GM18907 (cell line): Measurements from ENCODE around the gene GSN.

Experiments
- ATAC-seq: cut with Tn5 transposase; IDR thresholded peaks from one replicate; pipeline ENCODE4 v1.9.1; 2021; ENCODE audit warnings: mild to moderate bottlenecking, moderate library complexity; ENCODE audit not compliant: unreplicated experiment

GSN gene

GRCh38 chr9:121242959-121243346 is 25.0 kb upstream of the GSN start:
- no peak for ATAC-seq

DNA sequence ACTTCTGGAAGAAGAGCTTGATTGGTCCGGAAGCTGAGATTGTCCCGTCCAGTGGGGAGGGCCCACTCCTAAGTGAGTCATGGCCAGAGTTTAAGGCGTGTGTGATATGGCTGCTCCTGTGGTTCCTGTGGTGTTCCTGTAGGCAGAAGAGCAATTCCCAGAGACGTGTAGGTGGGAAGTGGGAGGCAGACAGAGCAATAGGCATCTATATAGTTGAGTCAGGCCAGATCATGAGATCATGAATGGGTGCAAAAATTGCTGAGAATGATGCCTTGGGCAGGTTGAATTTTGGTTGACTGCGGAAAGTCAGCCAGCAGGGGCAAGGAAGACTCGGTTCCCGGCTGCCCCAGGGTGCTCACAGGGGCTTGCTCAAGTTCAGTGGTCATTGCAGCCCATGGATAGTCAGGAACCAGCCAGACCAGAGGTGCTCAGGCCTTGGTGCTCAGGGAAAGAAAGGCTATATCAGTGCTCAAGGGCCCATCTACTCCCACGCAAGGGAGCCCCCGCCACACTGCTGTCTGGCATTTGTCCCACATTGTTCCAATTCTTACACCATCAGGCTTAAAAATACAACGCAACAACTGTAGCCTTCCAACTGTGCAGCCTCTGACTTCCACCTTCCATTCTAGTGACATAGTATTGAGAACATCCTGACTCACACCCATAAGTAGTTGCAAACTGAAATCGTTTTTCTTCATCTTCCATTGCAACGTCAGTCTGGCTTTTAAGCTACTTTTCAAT is 21.0 kb upstream of the GSN start:
- ATAC-seq: no peak

GRCh38 chr9:121249563-121249962 is 18.4 kb upstream of the GSN start:
- no peak for ATAC-seq

DNA sequence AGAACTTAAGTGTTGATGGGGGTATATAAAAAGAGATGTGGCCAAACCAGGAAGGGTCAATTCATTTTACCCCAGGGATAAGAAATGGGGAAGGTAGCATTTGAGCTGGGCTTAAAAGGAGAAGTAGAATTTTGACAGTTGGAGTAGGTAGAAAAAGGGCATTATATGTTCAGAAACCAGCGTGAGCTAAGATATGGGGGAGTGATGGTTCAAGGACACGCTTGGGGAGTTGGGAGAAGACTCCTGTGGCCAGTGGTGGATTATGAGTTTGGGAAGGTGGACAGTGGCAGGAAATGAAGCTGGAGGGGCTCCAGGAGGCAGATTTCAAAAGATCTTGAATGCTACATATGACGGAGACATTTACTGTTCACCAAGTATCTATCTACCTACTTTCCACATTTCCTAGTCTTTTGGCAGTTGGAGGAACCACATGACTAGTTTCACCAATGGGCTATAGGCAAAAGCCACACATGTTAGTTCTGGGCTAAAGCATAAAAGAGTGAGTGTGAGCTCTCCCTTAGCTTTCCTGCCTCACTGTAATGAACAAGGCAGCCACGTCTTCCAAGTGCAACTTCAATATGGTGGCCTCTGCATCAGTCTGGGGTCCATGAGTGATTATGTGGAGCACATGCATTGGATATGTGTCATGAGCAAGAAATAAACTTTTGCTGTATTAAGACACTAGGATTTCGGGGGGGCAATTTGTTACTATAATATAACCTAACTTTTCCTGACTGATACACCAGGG is 15.7 kb upstream of the GSN start:
- ATAC-seq: no peak

DNA sequence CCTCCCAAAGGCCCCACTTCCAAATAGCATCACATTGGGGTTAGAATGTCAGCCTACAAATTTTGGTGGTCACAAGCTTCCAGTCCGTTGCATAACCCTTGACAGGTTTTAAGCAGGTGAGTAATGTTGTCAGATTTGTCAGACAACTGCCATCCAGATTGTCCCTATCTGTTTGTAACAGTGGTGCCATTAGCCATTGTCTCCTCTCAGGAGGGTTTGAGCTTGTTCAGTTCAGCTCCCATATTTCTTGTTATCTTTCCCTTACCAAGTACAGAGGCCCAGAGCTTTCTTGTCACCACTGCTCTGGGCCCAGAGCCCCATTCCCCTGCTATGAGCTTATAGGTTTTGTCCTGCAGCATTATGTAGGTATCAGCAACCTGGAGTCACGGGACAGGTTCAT is 14.8 kb upstream of the GSN start:
- ATAC-seq: no peak

DNA sequence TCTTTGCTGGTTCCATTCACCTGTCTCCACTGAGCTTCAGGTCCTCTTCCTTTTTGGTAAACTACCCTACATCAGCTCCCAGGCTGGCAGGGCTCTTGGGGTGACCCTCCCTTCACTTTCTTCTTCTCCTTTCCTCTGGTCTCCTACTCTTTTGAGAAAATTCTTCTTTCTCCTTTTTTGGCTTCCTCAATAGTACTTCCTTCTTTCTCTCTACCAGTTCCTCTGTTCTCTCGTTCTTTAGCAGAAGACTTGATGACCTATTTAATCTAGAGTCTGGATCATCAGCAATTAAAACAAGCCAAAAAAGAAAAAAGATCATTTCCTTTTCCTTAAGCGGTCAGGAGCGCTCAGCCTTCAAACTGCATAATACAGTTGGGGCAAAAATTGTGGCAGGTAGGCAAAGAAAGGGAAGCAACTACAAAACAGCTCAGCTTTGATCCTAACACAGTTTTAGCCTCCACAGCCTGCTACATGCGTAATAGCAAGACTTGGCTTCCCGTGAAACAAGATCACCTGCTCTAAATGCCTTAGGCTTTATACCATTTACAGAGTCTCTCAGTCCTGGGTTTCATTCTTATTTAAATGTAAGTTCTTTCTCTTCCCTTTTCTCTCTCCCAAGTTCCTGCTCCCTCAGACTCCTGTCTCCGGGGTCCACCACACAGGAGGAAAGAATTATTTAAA is 14.0 kb upstream of the GSN start:
- no peak for ATAC-seq

- no peak for ATAC-seq
Observed at GRCh38 chr9:121259498-121259897, 8.5 kb upstream of the GSN start.

DNA sequence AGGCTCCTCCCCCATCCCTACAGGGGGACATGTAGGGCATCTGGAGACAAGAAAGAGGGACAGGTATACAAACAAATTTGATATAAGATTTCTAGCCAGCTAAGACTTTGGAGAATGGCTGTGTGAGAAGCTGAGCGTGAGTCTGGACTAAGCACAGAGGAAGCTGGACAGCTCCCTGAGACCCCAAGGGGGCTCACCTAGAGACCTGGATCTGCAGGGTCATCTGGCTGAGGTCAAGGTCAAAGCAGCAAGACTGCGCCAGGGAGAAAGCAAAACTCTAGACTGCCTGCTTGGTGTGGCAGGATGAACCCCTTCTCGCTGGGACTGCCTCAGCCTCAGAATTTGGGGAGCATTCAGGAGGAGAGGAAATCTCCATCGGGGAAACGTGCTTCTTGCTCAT is 8.0 kb upstream of the GSN start:
- ATAC-seq: no peak

- ATAC-seq: no peak
Observed at GRCh38 chr9:121260457-121261106, 7.4 kb upstream of the GSN start.

- no peak for ATAC-seq
Observed at GRCh38 chr9:121261107-121261460, 6.9 kb upstream of the GSN start.

- no peak for ATAC-seq
Observed at GRCh38 chr9:121261755-121262154, 6.2 kb upstream of the GSN start.

DNA sequence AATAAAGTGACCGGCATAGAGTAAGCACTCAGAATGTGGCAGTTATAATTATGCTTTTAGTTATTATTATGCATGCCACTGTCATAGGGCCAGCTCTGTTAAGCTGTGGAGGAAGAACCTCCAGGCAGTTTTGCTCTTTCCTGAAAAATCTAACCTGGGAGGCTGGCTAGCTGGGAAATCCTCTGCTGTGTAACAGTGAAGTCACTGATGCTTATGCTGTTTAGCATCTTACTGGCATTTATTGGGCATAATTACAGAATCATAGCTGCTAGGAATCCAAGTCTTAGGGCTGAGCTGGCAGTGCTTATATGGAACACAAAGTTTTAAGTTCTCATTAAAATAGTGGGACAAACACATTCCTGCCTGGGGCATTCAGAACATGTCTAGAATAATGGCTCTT is 5.5 kb upstream of the GSN start:
- ATAC-seq: no peak

DNA sequence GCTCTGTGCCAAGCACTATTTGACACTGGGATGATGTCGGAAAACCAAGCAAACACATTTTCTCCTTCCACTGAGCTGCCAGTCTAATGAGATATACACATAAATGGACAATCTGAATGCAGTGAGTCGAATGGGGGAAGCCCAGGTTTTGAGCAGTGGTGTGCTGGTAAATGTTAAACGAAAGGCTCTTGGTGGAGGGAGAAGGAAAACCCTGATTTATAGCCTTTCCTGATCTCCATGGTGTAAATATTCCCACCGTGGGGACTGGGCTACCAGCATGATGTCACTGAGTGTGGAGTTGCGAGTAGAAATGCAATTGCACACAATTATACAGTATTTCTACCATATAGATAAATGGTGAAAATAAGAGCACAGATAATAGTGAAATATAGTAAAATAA is 5.0 kb upstream of the GSN start:
- ATAC-seq: no peak

- no peak for ATAC-seq
Observed at GRCh38 chr9:121266356-121266755, 1.6 kb upstream of the GSN start.

- ATAC-seq: no peak
Observed at GRCh38 chr9:121266906-121267650, 884 bp upstream of the GSN start.

GRCh38 chr9:121268598-121268850 is 562 bp downstream of the GSN start:
- ATAC-seq: peak; percentile 30

DNA sequence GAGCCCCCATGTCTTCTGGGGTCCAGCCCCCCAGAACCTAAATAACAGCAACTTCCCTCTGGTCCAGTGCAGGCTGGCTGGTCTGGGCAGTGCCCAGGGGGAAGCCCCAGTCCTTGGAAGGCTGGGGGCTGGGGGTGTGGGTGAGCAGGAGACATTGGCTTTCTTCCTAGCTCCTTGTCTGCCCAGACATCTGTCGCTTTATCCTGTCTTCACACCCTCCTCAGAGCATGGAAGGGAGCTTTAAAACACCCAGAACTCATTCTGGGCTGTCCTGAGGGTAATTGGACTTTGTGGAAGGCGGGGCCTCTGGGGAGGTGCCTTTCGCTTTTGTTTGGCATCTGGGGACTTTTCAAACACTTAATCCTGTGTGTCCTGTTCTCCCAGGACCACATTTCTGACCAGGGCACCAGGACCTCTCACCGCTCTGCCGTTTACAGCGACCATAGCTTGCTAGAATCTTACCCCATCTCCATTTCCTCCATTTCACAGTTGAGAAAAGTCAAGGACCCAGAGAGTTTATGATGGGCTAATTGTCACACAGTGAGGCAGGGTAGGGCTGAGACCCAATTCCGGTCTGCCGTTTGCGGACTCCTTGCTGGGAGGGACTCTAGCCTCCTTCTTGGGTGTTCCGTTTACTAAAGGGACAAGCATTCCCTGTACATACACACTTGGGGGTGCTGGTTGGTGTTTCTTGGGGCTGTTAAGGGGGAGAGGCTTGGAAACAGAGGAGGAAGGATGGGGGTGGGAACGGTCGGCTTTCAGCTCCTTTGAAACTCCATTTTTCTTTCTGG is 1.1 kb downstream of the GSN start:
- ATAC-seq: peak; percentile 27

GRCh38 chr9:121269642-121270254 is 1.8 kb downstream of the GSN start:
- ATAC-seq: no peak

DNA sequence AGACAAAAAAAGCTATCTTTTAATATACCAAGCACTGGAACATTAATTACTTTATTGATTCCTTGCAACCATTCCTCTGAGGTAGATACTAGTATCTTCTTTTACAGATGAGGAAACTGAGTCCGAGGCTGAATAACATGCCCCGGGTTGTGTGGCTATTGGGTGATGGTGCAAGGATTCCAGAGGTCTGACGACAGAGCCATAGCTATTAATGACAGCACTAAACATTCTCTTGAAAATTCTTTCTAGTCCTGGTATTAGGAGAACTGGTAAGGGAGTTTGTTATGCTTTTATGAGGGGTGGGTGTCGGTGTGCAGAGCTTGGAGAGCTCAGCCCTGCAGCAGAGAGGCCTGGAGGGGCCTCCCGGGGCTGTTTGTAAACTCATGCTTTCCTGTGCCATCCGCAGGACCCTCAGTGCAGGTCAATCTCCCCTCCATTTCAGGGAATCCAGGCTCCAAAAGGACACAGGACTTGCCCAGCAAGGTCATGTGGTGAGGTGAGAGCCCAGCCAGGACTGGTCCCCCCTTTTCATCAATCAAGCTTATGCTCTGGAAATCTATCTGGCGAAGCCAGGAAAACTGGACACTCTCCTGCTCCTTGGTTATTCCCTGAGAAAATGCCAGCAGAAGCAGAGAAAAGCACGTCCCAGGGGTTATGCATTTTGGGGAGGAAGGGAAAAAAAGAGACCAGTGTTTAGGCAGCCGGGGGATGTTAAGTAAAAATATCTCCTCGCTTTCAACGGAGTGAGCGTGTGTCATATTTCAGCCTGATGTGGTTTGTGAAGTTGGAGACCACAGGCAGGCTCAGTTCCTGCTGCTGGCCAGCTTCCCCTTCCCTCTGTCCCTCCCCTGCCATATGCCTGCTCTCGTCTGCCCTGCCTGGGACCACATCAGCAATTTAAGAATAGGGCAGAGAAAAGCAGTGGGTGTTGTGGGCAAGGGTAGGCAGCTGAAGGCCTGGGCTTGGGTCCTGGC is 3.7 kb downstream of the GSN start:
- no peak for ATAC-seq
